Activated CD4-positive, alpha-beta memory T cell treated with anti-CD3 and anti-CD28 coated beads, Interleukin-2, amount 10 ng/mL, durations not matched to agents 7 days and 5 days (primary cell): ENCODE results near the gene KCTD2. TPM values are rescaled to one million over a fixed set of nuclear protein-coding genes. Genes with fewer than 3 reads are reported as not detected.

ENCODE experiments used
- CTCF ChIA-PET: fragments of 350-600 bp; sonication (Branson Sonifier 250); formaldehyde crosslinking; loops from one replicate; lab custom pipeline; 2021; ENCODE audit warnings: antibody characterized with exemption, inconsistent platforms; lab: Charles Lee
- POLR2A ChIA-PET: fragments of 350-600 bp; sonication (Branson Sonifier 250); formaldehyde crosslinking; loops from one replicate; lab custom pipeline; 2021; ENCODE audit warnings: antibody characterized with exemption; lab: Charles Lee
- DNase-seq: peaks from one replicate; pipeline ENCODE4 v3.0.0-alpha.2; 2020
- H3K27ac Mint-ChIP-seq: one replicate; pipeline ENCODE4 v1.8.0; 2021; ENCODE audit warnings: mild to moderate bottlenecking, mixed read lengths
- H3K27me3 Mint-ChIP-seq: one replicate; pipeline ENCODE4 v1.8.0; 2021; ENCODE audit warnings: mixed read lengths
- H3K36me3 Mint-ChIP-seq: one replicate; pipeline ENCODE4 v1.8.0; 2021; ENCODE audit warnings: low read depth, mixed read lengths
- H3K4me1 Mint-ChIP-seq: one replicate; pipeline ENCODE4 v1.8.0; 2021; ENCODE audit warnings: mixed read lengths
- H3K4me3 Mint-ChIP-seq: one replicate; pipeline ENCODE4 v1.8.0; 2021; ENCODE audit warnings: mild to moderate bottlenecking, mixed read lengths
- H3K9me3 Mint-ChIP-seq: one replicate; pipeline ENCODE4 v1.8.0; 2021; ENCODE audit warnings: mixed read lengths
- total RNA-seq, 2 experiments: library from RNA; stranded (reverse); gene quantifications; one replicate each; pipeline ENCODE4 v1.2.3, GENCODE V29; 2021

KCTD2 gene
- total RNA-seq, 2 experiments from 2014 or later: 24.2 to 24.9 TPM

- no peak overlapping the region for H3K4me3 Mint-ChIP-seq
- H3K36me3 Mint-ChIP-seq: no peaks in the 10 kb centered on the region
- H3K27me3 Mint-ChIP-seq: no peaks in the 10 kb centered on the region
- no peaks in the 10 kb centered on the region for H3K9me3 Mint-ChIP-seq
- no peak for DNase-seq
- H3K27ac Mint-ChIP-seq: no peak overlapping the region
- ChIA-PET POLR2A (no interaction called here), CTCF (interaction anchor here (0.6 to 1.3 kb wide), 3 partner anchors 8 to 18 kb away, joined by 3 read pairs; no protein-coding TSS in a partner anchor)
- peaks cover 8% of the 10 kb centered on the region for H3K4me1 Mint-ChIP-seq
Observed at GRCh38 chr17:75096082-75096625, 49.1 kb downstream of the KCTD2 start.

GRCh38 chr17:75097865-75098264, 50.8 kb downstream of the KCTD2 start:
- CTCF ChIA-PET: interaction anchor here (0.6 kb wide), 1 partner anchor 34 kb away, joined by 3 read pairs; the partner anchor contains the start of gene NT5C
- H3K27me3 Mint-ChIP-seq: no peaks in the 10 kb centered on the region
- POLR2A ChIA-PET: interaction anchor here (1.0 kb wide), 1 partner anchor 12 kb away, joined by 3 read pairs; the partner anchor contains the start of gene ARMC7

GRCh38 chr17:75098861-75099260, 51.8 kb downstream of the KCTD2 start:
- Mint-ChIP-seq H3K36me3 (no peaks in the 10 kb centered on the region), H3K4me1 (peaks cover 4% of the 10 kb centered on the region), H3K27ac (no peak overlapping the region), H3K27me3 (no peaks in the 10 kb centered on the region), H3K9me3 (no peaks in the 10 kb centered on the region), H3K4me3 (no peak overlapping the region)
- ChIA-PET POLR2A (interaction anchor here (0.9 to 1.2 kb wide), 4 partner anchors 11 to 39 kb away, joined by 3 read pairs; partner anchors contain the start of genes ARMC7 and SLC16A5), CTCF (interaction anchor here (0.9 kb wide), 1 partner anchor 224 kb away, joined by 4 read pairs; no protein-coding TSS in a partner anchor)
- DNase-seq: no peak

More at GRCh38 chr17:75097865-75098264, 50.8 kb downstream of the KCTD2 start:
- no peaks in the 10 kb centered on the region for H3K9me3 Mint-ChIP-seq
- no peak overlapping the region for H3K27ac Mint-ChIP-seq
- H3K36me3 Mint-ChIP-seq: no peaks in the 10 kb centered on the region
- no peak overlapping the region for H3K4me3 Mint-ChIP-seq
- H3K4me1 Mint-ChIP-seq: peaks cover 4% of the 10 kb centered on the region
- no peak for DNase-seq

GRCh38 chr17:75099881-75100595, 53.0 kb downstream of the KCTD2 start:
- no peak overlapping the region for H3K27ac Mint-ChIP-seq
- ChIA-PET POLR2A (interaction anchor here (1.2 kb wide), 1 partner anchor 26 kb away, joined by 3 read pairs; no protein-coding TSS in a partner anchor), CTCF (no interaction called here)
- no peaks in the 10 kb centered on the region for H3K27me3 Mint-ChIP-seq
- no peak overlapping the region for H3K4me3 Mint-ChIP-seq
- H3K9me3 Mint-ChIP-seq: no peaks in the 10 kb centered on the region
- peaks cover 4% of the 10 kb centered on the region for H3K4me1 Mint-ChIP-seq
- no peak for DNase-seq
- no peaks in the 10 kb centered on the region for H3K36me3 Mint-ChIP-seq

- Mint-ChIP-seq H3K27ac (no peak overlapping the region), H3K27me3 (no peaks in the 10 kb centered on the region), H3K4me1 (peaks cover 4% of the 10 kb centered on the region), H3K9me3 (no peaks in the 10 kb centered on the region), H3K36me3 (no peaks in the 10 kb centered on the region), H3K4me3 (no peak overlapping the region)
- ChIA-PET CTCF (interaction anchor here (1.1 to 2.1 kb wide), 3 partner anchors 12 to 141 kb away, joined by 3 to 7 read pairs (median 3); no protein-coding TSS in a partner anchor), POLR2A (interaction anchor here (0.6 to 2.0 kb wide), 2 partner anchors 7 to 36 kb away, joined by 3 to 7 read pairs; partner anchors contain the start of gene ARMC7)
- DNase-seq: no peak
Observed at GRCh38 chr17:75102385-75102821, 55.4 kb downstream of the KCTD2 start.

- POLR2A ChIA-PET: interaction anchor here (2.2 kb wide), 1 partner anchor 10 kb away, joined by 10 read pairs; no protein-coding TSS in a partner anchor
- CTCF ChIA-PET: interaction anchor here (0.6 to 4.0 kb wide), 10 partner anchors 8 to 167 kb away, joined by 3 to 26 read pairs (median 4); partner anchors contain the start of genes MIF4GD and MRPL58
- H3K27ac Mint-ChIP-seq: no peak overlapping the region
Observed at GRCh38 chr17:75103601-75104554, 56.9 kb downstream of the KCTD2 start.

GRCh38 chr17:75105126-75106080, 58.4 kb downstream of the KCTD2 start:
- no peaks in the 10 kb centered on the region for H3K36me3 Mint-ChIP-seq
- H3K4me3 Mint-ChIP-seq: no peak overlapping the region
- no peaks in the 10 kb centered on the region for H3K27me3 Mint-ChIP-seq
- peaks cover 15% of the 10 kb centered on the region for H3K4me1 Mint-ChIP-seq
- no peak overlapping the region for H3K27ac Mint-ChIP-seq
- no peaks in the 10 kb centered on the region for H3K9me3 Mint-ChIP-seq
- peak; percentile 41 for DNase-seq
- POLR2A ChIA-PET: interaction anchor here (1.0 to 2.2 kb wide), 3 partner anchors 9 to 92 kb away, joined by 3 to 10 read pairs (median 6); partner anchors contain the start of genes ATP5PD and KCTD2
- CTCF ChIA-PET: interaction anchor here (0.6 to 4.0 kb wide), 14 partner anchors 9 to 199 kb away, joined by 3 to 26 read pairs (median 4); partner anchors contain the start of genes MIF4GD, MRPL58 and SLC16A5

More at GRCh38 chr17:75103601-75104554, 56.9 kb downstream of the KCTD2 start:
- no peak overlapping the region for H3K4me3 Mint-ChIP-seq
- no peak for DNase-seq
- H3K27me3 Mint-ChIP-seq: no peaks in the 10 kb centered on the region
- no peaks in the 10 kb centered on the region for H3K36me3 Mint-ChIP-seq
- H3K9me3 Mint-ChIP-seq: no peaks in the 10 kb centered on the region
- H3K4me1 Mint-ChIP-seq: peaks cover 11% of the 10 kb centered on the region

GRCh38 chr17:75108193-75108592, 61.2 kb downstream of the KCTD2 start:
- H3K9me3 Mint-ChIP-seq: no peaks in the 10 kb centered on the region

GRCh38 chr17:75109046-75109406, 62.0 kb downstream of the KCTD2 start:
- Mint-ChIP-seq H3K4me3 (peak overlapping the region; percentile 84), H3K36me3 (peaks cover 13% of the 10 kb centered on the region), H3K9me3 (no peaks in the 10 kb centered on the region), H3K4me1 (peaks cover 35% of the 10 kb centered on the region), H3K27me3 (no peaks in the 10 kb centered on the region), H3K27ac (no peak overlapping the region)
- ChIA-PET POLR2A (interaction anchor here (0.7 to 2.9 kb wide), 17 partner anchors 8 to 147 kb away, joined by 3 to 11 read pairs (median 3); partner anchors contain the start of genes JPT1, MRPL58, SLC16A5 and SUMO2), CTCF (interaction anchor here (2.1 to 3.9 kb wide), 4 partner anchors 22 to 148 kb away, joined by 11 to 23 read pairs (median 16); partner anchors contain the start of gene NT5C)
- DNase-seq: no peak

More at GRCh38 chr17:75108193-75108592, 61.2 kb downstream of the KCTD2 start:
- peaks cover 11% of the 10 kb centered on the region for H3K36me3 Mint-ChIP-seq
- ChIA-PET CTCF (interaction anchor here (0.9 to 1.0 kb wide), 2 partner anchors 94 to 147 kb away, joined by 3 to 5 read pairs; no protein-coding TSS in a partner anchor), POLR2A (interaction anchor here (0.7 kb wide), 1 partner anchor 286 kb away, joined by 3 read pairs; no protein-coding TSS in a partner anchor)
- peak overlapping the region; percentile 84 for H3K4me3 Mint-ChIP-seq
- no peaks in the 10 kb centered on the region for H3K27me3 Mint-ChIP-seq
- H3K27ac Mint-ChIP-seq: no peak overlapping the region
- H3K4me1 Mint-ChIP-seq: peaks cover 29% of the 10 kb centered on the region
- no peak for DNase-seq

- H3K4me1 Mint-ChIP-seq: peaks cover 41% of the 10 kb centered on the region
- DNase-seq: peak; percentile 92
- no peaks in the 10 kb centered on the region for H3K9me3 Mint-ChIP-seq
- CTCF ChIA-PET: interaction anchor here (1.0 to 9.0 kb wide), 7 partner anchors 21 to 148 kb away, joined by 3 to 158 read pairs (median 15); partner anchors contain the start of gene NT5C
- H3K36me3 Mint-ChIP-seq: peaks cover 18% of the 10 kb centered on the region
- peak within 1 kb of the TSS; percentile 79 for H3K27ac Mint-ChIP-seq
- POLR2A ChIA-PET: interaction anchor here (0.7 to 2.9 kb wide), 24 partner anchors 8 to 180 kb away, joined by 3 to 11 read pairs (median 3); partner anchors contain the start of genes CDR2L, JPT1, MRPL58 and SLC16A5
- H3K27me3 Mint-ChIP-seq: no peaks in the 10 kb centered on the region
- peak within 1 kb of the TSS; percentile 84 for H3K4me3 Mint-ChIP-seq
Observed at GRCh38 chr17:75109407-75110233, 62.6 kb downstream of the KCTD2 start, which contains the start of gene ARMC7. TSS of gene ARMC7 (plus strand) at chr17:75109969. CDS start at chr17:75110289, 320 bp downstream.
